ENCODE data around the gene GREB1. TPM values are rescaled to one million over a fixed set of nuclear protein-coding genes. Genes with fewer than 3 reads are reported as not detected.

The GREB1 gene
- total and polyA plus RNA-seq, 2 experiments from 2014 or later, result 5.7 to 6.4 TPM

GRCh38 chr2:11534746-11535484, 1.1 kb downstream of the GREB1 start:
- Histone ChIP-seq H3K4me1 (ENCODE audit: insufficient read depth) (peaks cover 34% of the 10 kb centered on the region), H2AFZ (no peak overlapping the region), H3K9me3 (ENCODE audit: low read depth) (no peaks in the 10 kb centered on the region), H3K9me2 (replicated peaks; ENCODE audit: insufficient read depth) (no peaks in the 10 kb centered on the region), H3K27ac (no peak overlapping the region), H3K4me3 (no peak overlapping the region), H3K79me2 (no peaks in the 10 kb centered on the region), H4K20me1 (ENCODE audit: insufficient read depth, poor library complexity, severe bottlenecking) (no peaks in the 10 kb centered on the region), H3K36me3 (replicated peaks; ENCODE audit: insufficient read depth, low read depth) (no peaks in the 10 kb centered on the region), H3K4me2 (no peak overlapping the region), H3K27me3 (no peaks in the 10 kb centered on the region)
- peak; percentile 14 for TF ChIP-seq CTCF (IDR thresholded peaks at IDR 0.05; ENCODE audit: poor library complexity)
- TF ChIP-seq EZH2phosphoT487 (IDR thresholded peaks at IDR 0.05; ENCODE audit: low read depth, severe bottlenecking, unreplicated experiment), result no peak
- DNase-seq (ENCODE audit: low spot score), result no peak
- 80% methylated on average over 7 of the region's 7 CpGs for WGBS (ENCODE audit: low lambda C conversion rate, missing lambda C conversion rate)

GRCh38 chr2:11535899-11536344, 2.1 kb downstream of the GREB1 start:
- Histone ChIP-seq H3K4me3 (no peak overlapping the region), H3K79me2 (no peaks in the 10 kb centered on the region), H3K36me3 (replicated peaks; ENCODE audit: insufficient read depth, low read depth) (no peaks in the 10 kb centered on the region), H3K9me2 (replicated peaks; ENCODE audit: insufficient read depth) (no peaks in the 10 kb centered on the region), H2AFZ (no peak overlapping the region), H3K9me3 (ENCODE audit: low read depth) (no peaks in the 10 kb centered on the region), H3K4me1 (ENCODE audit: insufficient read depth) (peaks cover 38% of the 10 kb centered on the region), H3K27ac (no peak overlapping the region), H4K20me1 (ENCODE audit: insufficient read depth, poor library complexity, severe bottlenecking) (no peaks in the 10 kb centered on the region), H3K27me3 (no peaks in the 10 kb centered on the region), H3K4me2 (no peak overlapping the region)
- no peak for TF ChIP-seq EZH2phosphoT487 (IDR thresholded peaks at IDR 0.05; ENCODE audit: low read depth, severe bottlenecking, unreplicated experiment)
- no peak for TF ChIP-seq EZH2 (IDR thresholded peaks at IDR 0.05; ENCODE audit: borderline replicate concordance)
- TF ChIP-seq CTCF (IDR thresholded peaks at IDR 0.05; ENCODE audit: poor library complexity), result no peak
- WGBS (ENCODE audit: low lambda C conversion rate, missing lambda C conversion rate), result 56% methylated on average over 7 of the region's 7 CpGs
- no peak for DNase-seq (ENCODE audit: low spot score)

GRCh38 chr2:11537951-11538350, 4.1 kb downstream of the GREB1 start:
- Histone ChIP-seq H4K20me1 (ENCODE audit: insufficient read depth, poor library complexity, severe bottlenecking) (no peaks in the 10 kb centered on the region), H3K4me1 (ENCODE audit: insufficient read depth) (peaks cover 35% of the 10 kb centered on the region), H3K27ac (no peak overlapping the region), H3K4me2 (no peak overlapping the region), H3K9me2 (replicated peaks; ENCODE audit: insufficient read depth) (no peaks in the 10 kb centered on the region), H3K36me3 (replicated peaks; ENCODE audit: insufficient read depth, low read depth) (no peaks in the 10 kb centered on the region), H2AFZ (no peak overlapping the region), H3K27me3 (no peaks in the 10 kb centered on the region), H3K4me3 (no peak overlapping the region), H3K9me3 (ENCODE audit: low read depth) (no peaks in the 10 kb centered on the region), H3K79me2 (no peaks in the 10 kb centered on the region)
- TF ChIP-seq EZH2phosphoT487 (IDR thresholded peaks at IDR 0.05; ENCODE audit: low read depth, severe bottlenecking, unreplicated experiment) (no peak), CTCF (IDR thresholded peaks at IDR 0.05; ENCODE audit: poor library complexity) (no peak), EZH2 (IDR thresholded peaks at IDR 0.05; ENCODE audit: borderline replicate concordance) (no peak)
- WGBS (ENCODE audit: low lambda C conversion rate, missing lambda C conversion rate), result over 99% methylated on average over 13 of the region's 13 CpGs
- no peak for DNase-seq (ENCODE audit: low spot score)

All from hepatocyte (in vitro differentiated cells).